ENCODE data around the gene AIMP1.

- TF ChIP-seq CTCF (IDR thresholded peaks at IDR 0.05; ENCODE audit: borderline replicate concordance, extremely low read depth, low read length, poor library complexity, severe bottlenecking) = no peak
- TF ChIP-seq EZH2 (IDR thresholded peaks at IDR 0.05; ENCODE audit: borderline replicate concordance, low read depth, low read length, severe bottlenecking) = no peak
These were observed 4.0 kb upstream of the AIMP1 start for GRCh38 chr4:106312377-106312776.
